ENCODE results near the gene LTC4S. TPM values are rescaled to one million over a fixed set of nuclear protein-coding genes. Genes with fewer than 3 reads are reported as not detected.

LTC4S gene
- total RNA-seq, 1 donor from 2014 or later: 12.8 TPM

DNA sequence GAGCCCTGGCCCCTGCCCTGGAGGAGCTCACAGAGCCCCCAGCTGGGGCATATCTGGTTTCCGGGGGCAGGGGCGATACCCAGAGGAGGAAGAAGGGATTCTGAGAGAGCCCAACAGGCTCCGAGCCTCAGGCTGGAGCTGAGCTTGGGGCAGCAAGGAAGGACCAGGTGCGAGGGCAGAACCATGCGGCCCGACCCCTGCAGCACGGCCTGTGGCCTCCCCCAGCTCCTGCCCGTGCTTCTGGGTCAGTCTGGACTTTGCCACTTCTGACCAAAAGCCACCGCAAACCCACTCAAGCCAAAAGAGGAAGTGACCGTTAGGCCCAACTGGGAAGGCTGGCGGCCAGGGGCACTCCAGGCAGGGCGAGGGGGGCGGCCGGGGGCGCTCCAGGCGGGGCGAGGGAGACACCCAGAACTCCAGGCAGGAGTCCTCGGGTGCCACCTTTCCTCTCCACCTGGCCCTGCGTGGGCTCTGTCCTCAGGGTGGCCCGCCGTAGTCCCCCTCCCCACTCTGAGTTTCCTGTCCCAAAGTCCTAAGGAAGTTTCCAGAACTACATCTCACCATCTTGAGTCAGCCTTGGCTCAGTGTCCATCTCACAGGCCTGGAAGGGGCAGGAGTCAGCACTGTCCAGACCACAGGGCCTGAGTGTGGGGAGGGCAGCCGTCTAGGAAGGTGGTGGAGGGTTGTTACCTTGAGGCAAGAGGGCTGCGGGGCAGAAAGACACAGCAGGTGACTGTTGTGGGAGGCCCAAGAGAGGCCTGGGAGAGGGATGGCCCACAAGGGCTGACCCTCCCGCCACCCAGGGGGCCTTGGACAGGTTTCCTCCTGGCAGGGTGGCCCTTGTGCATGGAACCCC is 946 bp upstream of the LTC4S start:
- intact Hi-C loops (cut with DNase I): no loop called here
- DNase-seq (ENCODE audit: low spot score): no peak

DNA sequence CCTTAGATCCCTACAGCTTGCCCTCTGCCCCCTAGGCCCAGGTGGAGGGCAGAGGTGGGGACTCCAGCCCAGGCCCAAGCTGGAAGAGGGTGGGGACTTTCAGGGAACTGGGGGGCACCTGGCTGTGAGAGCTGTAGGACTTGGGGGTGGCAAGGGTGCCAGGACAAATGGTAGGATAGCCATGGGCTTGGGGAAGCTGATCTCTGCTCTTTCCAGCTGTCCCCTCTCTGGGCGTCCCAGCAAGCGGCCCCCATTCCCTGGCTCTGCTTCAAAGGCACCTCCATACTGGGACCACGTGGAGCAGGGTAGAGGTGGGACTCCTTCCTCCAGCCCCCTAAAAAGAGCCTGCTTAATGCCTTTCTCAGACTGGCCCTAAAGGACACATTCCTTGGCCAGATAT is 385 bp downstream of the LTC4S start:
- intact Hi-C loops (cut with DNase I): no loop called here
- DNase-seq (ENCODE audit: low spot score): no peak

DNA sequence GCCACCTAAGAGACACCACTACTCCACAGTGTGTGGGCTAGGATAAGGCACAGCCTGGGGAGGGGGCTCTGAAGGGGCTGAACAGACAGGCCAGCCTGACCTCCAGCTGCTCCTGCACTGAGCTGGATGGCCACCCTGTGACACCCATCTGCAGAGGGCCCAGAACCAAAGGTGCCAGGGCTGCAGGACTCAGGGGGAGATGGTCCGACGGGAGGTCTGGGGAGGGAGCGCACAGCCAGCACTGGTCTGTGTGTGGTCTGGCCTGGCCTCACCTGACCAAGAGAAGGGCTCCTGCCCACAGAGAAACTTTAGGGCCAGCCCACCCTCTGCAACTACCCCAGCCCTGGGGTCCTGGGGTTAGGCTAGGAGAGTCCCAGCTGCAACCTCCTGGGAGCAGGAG is 789 bp downstream of the LTC4S start:
- DNase-seq (ENCODE audit: low spot score): no peak
- intact Hi-C loops (cut with DNase I): no loop called here

DNA sequence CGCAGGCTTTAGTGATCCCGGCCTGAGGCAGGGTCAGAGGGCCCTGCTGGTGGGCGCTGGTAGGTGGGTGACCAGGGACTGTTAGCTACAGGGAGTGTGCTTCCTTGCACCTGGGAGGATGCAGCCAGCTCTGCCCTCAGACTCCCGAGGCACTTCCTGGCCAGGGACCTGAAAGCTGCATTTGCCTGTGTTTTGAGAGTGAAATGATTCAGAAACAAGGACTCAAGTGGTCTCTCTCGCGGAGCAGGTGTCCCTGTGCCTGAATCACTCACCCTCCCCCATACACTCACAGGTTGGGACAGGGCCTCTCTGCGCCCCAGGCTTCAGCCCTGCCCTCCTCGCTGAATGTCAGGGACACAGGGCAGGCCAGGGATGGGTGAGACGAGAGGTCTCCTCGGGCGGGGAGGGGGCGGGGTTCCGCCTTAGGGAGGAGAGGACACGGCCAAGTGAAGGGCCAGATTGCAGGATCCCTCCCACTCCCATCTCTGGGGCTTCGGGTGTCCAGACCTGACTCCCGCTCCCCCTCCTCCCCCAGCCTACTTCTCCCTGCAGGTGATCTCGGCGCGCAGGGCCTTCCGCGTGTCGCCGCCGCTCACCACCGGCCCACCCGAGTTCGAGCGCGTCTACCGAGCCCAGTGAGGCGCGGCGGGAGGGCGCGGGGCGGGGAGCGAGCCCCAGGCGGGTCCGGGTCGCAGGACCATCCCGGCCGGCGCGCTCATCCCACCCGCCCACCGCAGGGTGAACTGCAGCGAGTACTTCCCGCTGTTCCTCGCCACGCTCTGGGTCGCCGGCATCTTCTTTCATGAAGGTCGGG is 1.5 kb downstream of the LTC4S start:
- intact Hi-C loops (cut with DNase I): loop anchor here (5.0 kb wide), 1 partner anchor 98 kb away; the partner anchor contains the start of gene CANX
- DNase-seq (ENCODE audit: low spot score): no peak

DNA sequence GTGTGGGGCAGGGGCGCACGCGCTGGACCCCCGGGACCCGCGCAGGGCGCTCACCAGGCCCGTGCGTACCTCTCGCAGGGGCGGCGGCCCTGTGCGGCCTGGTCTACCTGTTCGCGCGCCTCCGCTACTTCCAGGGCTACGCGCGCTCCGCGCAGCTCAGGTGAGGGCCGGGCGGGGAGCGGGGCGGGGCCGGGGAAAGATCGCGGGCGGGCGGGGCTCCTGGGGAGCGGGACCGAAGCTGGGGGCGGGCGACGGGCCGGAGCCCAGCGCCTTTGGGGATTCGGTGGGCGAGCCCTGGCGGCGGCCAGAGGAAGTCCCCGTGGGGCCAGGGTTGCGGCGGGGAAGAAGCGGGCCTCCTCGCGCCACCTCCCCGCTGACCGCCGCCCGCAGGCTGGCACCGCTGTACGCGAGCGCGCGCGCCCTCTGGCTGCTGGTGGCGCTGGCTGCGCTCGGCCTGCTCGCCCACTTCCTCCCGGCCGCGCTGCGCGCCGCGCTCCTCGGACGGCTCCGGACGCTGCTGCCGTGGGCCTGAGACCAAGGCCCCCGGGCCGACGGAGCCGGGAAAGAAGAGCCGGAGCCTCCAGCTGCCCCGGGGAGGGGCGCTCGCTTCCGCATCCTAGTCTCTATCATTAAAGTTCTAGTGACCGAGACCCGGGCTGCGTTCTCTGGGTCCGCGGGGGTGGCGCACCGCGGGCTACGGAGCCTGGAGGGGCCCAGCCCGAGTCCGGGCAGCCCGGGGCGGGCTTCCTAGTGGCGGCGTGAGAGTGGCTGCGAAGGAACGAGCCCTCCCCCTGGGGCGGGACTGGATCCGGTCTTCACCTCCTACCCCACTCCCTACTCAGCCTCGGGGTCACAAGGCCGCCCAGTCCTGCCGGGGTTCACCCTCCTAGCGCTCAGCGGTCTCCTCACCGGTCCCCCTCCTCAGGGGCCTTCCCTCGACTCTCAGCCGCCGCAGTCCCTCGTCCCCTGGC is 2.4 kb downstream of the LTC4S start:
- peak; percentile 92 for DNase-seq (ENCODE audit: low spot score)
- intact Hi-C loops (cut with DNase I): loop anchor here (1.0 to 5.0 kb wide), 2 partner anchors 32 to 99 kb away; partner anchors contain the start of gene CANX

DNA sequence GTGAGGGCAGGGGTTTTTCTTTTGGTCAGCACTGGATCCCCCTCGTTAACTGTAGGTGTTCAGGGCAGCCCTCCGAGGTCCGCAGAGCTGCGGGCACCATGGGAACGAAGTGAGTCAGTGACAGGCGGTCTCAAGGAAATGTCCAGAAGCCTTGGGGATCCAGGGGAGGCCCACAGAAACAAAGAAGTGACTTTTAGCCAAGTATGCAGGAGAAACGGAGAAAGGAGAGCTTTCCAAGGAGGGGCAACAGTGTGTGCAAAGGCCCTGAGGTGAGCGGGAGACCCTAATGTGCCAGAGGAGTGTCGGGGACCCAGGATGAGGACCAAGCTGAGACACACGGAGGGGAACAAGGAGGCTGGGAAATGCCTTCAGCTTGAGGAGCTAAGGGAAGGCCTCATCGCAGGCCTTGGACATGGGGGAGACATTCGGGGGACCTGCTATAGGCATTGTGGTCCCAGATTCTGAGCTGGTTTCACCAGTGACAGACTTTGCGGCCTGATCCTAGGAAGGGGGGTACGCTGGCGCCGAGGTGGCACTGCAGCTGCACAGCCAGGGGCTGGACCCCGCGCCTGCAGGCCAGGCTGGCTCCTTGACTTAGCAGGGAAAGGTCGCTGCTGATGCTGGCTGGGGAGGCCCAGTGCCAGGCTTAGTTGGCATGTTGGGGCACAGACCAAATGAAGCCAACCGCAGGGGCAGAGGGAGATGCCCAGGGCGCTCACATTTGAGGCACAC is 3.3 kb downstream of the LTC4S start:
- intact Hi-C loops (cut with DNase I): loop anchor here (1.0 to 5.0 kb wide), 2 partner anchors 33 to 100 kb away; partner anchors contain the start of gene CANX
- DNase-seq (ENCODE audit: low spot score): no peak

DNA sequence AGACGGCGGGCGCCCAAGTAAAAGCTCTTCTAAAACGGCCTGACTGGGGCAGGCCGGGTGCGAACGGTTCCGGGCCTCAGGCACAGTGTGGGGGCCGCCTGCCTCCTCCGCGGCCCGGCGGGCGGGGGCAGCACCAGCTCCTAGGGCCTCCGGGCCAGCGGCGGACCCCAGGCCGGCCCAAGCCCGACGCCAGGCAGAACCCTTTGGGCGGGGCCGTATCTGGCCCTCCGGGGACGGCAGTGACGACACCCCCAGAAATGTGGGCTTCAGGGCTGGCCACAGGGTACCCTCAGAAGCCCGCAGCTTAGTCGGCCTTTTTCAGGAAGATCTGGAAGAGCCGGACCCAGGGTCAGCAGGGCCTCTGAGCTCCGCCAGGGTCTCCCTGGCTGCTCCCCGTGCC is 4.0 kb downstream of the LTC4S start:
- intact Hi-C loops (cut with DNase I): loop anchor here (5.0 kb wide), 1 partner anchor 100 kb away; the partner anchor contains the start of gene CANX
- DNase-seq (ENCODE audit: low spot score): no peak

DNA sequence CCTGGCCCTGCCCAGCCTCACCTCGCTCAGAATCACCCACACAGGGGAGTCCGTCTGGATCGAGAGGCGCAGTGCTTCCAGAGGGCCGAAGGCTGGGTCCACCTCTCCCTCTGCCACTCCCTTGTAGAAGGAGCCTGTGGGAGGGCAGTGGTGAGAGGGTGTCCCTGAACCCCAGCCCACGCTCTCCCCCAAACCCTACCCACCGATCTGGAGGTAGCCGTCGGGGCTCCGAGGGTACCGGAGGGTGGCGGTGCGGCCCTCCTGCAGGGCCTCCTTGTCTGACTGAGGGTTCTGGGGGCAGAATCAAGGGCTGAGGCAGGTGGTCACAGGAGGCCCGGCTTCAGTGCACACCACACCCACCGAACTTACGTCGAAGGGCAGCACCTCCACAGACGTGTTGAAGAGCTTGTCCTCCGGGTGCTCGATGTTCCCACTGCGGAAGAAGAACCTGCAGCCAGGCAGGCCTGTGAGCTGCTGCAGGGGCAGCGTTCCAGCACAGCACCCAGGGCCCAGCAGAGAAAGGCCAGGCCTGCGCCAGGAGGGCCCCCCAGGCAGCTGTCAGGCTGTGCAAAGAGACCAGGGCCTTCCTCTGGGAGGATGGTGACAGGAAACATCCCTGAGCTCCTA is 4.5 kb downstream of the LTC4S start:
- intact Hi-C loops (cut with DNase I): loop anchor here (5.0 kb wide), 1 partner anchor 101 kb away; the partner anchor contains the start of gene CANX
- DNase-seq (ENCODE audit: low spot score): no peak

DNA sequence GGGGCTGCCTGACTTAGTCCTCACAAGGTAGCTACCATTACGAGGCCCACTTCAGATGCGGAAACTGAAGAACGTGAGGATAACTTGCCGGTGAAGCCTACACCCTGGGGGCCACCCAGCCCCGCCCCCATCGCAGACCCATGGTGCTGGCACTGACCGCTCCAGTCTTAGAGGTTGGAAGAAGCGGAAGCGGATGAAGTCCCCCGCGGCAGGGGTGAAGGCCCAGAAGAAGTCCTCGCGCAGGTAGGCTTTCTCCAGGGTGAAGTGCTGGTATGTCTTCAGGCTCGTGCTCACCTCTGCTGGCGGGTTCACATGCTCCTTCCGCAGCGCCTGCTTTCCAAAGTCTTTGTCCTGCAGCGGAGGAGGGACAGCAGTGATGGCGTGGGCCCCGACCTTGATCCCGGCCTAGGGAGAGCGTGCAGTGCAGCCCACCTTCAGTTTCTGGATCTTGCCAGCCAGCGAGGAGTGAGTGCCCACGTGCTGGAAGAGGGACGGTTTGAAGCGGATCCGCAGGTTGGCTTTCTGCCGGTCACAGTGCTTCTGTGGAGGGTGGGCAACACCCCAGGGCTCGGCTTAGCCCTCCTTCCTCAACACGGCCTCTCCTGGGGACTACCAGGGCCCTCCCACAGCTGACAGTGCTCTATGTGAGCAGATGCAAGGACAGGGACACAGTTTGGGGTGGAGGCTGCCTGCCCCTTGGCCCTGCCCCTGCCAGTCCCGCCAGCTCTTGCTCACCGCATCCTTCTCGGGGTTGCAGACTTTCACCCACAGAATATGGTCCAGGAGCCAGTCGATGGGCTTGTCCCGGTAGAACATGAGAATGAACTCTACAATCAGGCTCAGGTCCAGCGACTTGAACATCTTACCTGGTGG is 5.2 kb downstream of the LTC4S start:
- intact Hi-C loops (cut with DNase I): loop anchor here (5.0 kb wide), 1 partner anchor 102 kb away; the partner anchor contains the start of gene CANX
- no peak for DNase-seq (ENCODE audit: low spot score)

DNA sequence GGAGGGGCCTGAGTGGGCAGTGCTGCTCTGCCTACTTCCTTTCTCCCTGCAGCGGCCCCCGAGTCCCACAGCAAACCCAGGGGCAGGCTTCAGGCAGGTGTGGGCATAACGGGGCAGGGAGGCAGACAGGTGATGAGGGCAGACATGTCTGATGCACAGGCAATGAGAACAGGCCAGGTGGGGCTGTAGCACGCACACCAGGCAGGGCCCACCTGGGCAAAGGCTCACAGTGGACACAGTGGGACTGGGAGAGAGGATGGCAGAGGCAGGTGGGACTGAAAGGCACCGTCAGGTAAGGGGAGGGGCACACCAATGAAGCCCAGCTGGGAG is 5.8 kb downstream of the LTC4S start:
- no peak for DNase-seq (ENCODE audit: low spot score)
- intact Hi-C loops (cut with DNase I): loop anchor here (5.0 kb wide), 1 partner anchor 102 kb away; the partner anchor contains the start of gene CANX

DNA sequence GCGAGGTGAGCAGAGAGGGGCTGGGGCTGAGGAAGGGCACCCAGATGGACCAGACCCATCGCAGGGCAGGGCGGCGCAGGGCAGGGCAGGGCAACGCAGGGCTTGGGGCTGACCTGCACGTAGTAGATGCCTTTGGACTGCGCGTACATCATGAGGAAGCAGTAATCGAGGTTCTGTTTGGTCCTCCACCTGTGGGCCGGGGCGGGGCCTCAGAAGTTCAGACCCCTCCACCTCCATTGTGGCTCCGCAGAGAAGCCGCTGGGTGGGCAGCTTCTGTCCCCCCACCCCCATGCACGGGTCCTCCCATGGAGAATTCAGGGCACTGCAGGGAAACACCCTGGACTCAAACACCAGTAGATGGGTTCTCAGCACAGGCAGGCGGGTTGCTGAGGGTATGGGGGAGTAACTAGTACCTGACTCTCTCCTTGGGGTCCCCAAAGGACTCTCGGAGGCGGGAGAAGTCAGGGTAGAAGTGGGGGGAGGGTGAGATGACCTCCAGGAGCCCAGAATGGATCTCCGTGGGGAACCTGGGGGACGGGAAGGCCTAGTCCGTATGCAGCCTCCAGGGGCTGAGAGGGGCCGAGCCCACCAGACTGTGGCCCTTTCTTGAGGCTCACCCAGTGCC is 6.4 kb downstream of the LTC4S start:
- intact Hi-C loops (cut with DNase I): no loop called here
- no peak for DNase-seq (ENCODE audit: low spot score)

DNA sequence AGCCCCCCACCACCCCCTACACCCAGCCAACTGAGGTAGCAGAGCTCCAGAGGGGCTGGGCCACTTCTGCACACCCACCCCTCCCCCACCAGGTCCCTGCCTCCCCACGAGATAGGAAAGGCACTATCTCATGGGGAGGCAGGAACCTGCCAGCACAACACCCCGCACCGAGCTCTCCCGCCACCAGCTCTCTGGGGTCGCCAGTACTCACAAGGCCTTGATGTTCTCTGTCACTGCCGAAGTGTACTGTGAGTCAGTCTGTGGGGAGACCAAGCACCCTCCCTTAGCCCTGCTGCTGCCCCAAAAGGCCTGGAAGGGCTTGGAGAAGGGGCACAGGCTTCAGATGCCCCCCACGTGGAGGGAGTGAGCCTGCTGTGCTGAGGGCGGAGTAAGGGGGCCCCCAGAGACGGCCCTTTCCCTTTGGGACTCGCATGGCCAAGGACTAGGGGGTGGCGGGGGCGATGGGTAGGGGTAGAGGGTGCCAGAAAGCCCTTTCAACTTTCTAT is 7.0 kb downstream of the LTC4S start:
- intact Hi-C loops (cut with DNase I): no loop called here
- no peak for DNase-seq (ENCODE audit: low spot score)

DNA sequence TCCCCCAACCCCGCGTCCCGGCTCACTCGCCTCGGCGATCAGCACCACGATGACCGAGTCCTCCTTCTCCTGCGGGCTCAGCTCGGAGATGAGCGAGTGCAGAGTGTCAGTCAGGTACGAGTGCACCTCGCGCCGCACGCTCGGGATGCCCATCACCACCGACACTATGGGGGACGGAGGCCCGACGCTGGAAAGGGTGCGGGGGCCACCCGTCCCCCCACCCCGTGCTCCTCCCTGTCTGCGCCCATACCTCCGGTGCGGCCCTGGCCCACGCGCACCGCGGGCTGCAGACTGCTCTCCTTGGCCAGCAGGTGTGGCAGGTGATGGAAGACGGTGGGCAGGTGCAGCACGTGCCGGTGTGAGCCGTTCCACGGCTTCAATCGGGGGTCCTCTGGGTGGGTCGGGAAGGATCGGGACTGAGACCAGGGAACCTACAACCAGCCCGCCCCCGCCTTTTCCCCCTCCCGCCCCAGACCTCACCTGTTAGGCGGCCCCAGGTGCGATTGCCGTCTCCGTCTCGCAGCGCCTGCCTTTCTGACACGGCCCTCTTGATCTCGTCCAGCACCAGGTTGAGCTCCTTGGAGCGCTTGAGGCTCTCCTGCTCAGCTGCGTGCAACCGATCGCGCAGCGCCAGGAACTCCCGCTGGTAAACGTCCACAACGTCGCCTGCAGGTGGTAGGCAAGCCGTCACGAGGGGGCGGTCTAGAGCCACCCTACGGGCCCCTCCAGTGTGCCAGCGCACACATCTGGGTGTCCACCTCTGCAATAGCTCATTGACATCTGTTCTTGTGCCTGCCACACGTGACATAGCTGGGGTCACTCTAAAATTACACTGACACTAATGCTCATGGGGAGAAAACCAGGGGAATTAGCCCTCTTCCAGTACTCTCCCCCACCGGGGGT is 7.8 kb downstream of the LTC4S start:
- intact Hi-C loops (cut with DNase I): no loop called here
- peak; percentile 87 for DNase-seq (ENCODE audit: low spot score)

DNA sequence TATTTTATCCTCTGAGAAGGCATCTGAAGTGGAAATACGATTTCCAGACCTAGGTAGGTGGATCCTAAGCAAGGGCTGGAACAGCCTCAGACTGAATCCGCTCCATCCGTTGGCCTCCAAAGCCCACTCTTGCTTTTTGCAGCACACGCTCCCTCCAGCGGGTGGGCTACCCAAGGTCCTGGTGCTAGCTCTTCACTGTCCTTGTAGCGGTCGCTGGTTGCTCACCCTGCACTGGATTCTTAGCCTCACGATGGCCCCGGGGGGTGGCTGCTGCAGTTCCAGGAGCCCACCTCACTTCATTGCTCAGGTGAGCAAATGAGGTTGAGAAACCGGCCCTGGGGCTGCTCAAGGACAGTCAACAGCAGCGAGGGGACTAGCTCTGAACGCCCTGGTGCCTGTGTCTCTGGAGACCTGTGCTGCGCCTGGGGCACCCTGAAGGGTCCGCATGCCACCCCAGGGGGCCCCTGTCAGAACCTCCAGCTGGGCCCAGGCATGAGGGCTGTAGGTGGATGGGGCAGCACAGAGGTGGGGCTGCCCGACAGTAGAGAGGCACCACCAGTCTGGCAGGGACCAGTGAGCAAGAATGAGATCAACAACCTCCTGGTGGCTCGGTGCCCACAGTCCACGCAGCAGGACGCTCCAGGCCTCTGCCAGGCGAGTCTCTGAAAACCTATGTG is 8.6 kb downstream of the LTC4S start:
- intact Hi-C loops (cut with DNase I): no loop called here
- no peak for DNase-seq (ENCODE audit: low spot score)

DNA sequence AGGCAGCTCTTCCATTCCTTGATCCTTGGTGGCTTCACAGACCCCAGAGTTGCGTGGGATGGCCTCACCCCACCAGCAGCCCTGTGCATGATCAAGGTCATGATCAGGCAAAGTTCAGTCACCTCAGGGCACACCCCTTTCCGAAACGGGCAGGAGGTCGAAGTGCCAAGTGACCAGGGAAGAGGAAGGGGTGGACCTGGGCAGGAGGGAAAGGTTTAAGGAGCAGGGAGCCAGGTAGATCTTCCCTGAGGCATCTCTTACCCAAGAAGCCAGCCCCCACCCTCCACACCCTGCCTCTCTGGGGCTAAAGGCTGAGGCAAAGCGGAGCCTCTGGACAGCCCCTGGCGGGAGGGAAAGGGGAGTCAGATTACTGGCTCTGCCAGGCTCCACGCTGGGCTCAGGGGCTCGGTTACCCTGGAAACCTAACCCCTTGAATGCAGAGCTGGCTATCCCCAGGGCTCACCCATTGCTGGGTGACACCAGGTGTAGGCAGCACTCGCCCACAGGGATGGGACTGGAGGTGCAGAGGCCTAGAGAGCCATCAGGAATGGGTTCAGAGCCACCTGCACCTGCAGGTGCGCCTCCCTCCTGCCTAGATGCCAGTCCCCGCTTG is 9.3 kb downstream of the LTC4S start:
- intact Hi-C loops (cut with DNase I): no loop called here
- DNase-seq (ENCODE audit: low spot score): no peak
